ENCODE measurements around the gene DUSP19. TPM values are rescaled to one million over a fixed set of nuclear protein-coding genes. Genes with fewer than 3 reads are reported as not detected.

Gene DUSP19
- total RNA-seq, 1 experiment from 2014 or later = 2.9 TPM

- Histone ChIP-seq H4K20me1 (ENCODE audit: insufficient read depth) (no peaks in the 10 kb centered on the region), H3K27me3 (ENCODE audit: insufficient read depth, low read length) (no peaks in the 10 kb centered on the region), H3K79me2 (ENCODE audit: insufficient read depth, low read length) (peaks cover 41% of the 10 kb centered on the region), H3K9me3 (ENCODE audit: control insufficient read depth in 1 of 2, insufficient read depth in 1 of 2, low read depth in 1 of 2, low read length in 2 of 2) (no peaks in the 10 kb centered on the region), H3K4me2 (ENCODE audit: low read length) (peak overlapping the region; percentile 77), H2AFZ (ENCODE audit: low read depth, low read length, poor library complexity, severe bottlenecking) (peak overlapping the region; percentile 72), H3K36me3 (ENCODE audit: control insufficient read depth in 1 of 2, insufficient read depth in 2 of 2, low read length in 2 of 2) (no peaks in the 10 kb centered on the region; a peak in 1 of 4 replicates), H3K4me3 (replicated peaks in 1 of 2; ENCODE audit: low read depth in 1 of 2, low read length in 2 of 2) (peak overlapping the region; percentile 66 to 76), H3K9ac (ENCODE audit: low read length) (peak overlapping the region; percentile 72), H3K27ac (ENCODE audit: low read depth, low read length) (peak overlapping the region; percentile 96), H3K9me2 (ENCODE audit: insufficient read depth) (no peaks in the 10 kb centered on the region), H3K4me1 (ENCODE audit: control insufficient read depth in 1 of 2, insufficient read depth in 2 of 2, low read length in 2 of 2) (peaks cover 7 to 19% of the 10 kb centered on the region in 2 experiments; a peak in 3 of 4 replicates)
- ChIA-PET RAD21 (ENCODE audit: low non-redundant PET in 1 of 2, low total read pairs in 2 of 2, uncharacterized antibody in 2 of 2, unreplicated experiment in 2 of 2) (no interaction called here), CTCF (no interaction called here), POLR2A (no interaction called here)
- TSS peak; percentile 87 for BruUV-seq (replicated peaks)
- intact Hi-C loops (cut with micrococcal nuclease) = loop anchor here (5.0 kb wide), 1 partner anchor 86 kb away; the partner anchor contains the start of gene NCKAP1
- DNase-seq (ENCODE audit: low read depth, low spot score) (no peak), ATAC-seq (no peak)
- 0 out of 2 replicates have a peak, but pooled peaks have one; percentile 25 for TF ChIP-seq SRF (IDR thresholded peaks at IDR 0.05; ENCODE audit: low read depth)
- TF ChIP-seq ATF3 (IDR thresholded peaks at IDR 0.05) = no peak
Measured at GRCh38 chr2:183123117-183123958, 44.8 kb downstream of the DUSP19 start.

- Histone ChIP-seq H4K20me1 (ENCODE audit: insufficient read depth) (no peaks in the 10 kb centered on the region; the same call in 1 of the 2 replicates), H3K79me2 (ENCODE audit: insufficient read depth, low read length) (peaks cover 47% of the 10 kb centered on the region), H3K9me2 (ENCODE audit: insufficient read depth) (no peaks in the 10 kb centered on the region), H3K27me3 (ENCODE audit: insufficient read depth, low read length) (no peaks in the 10 kb centered on the region), H2AFZ (ENCODE audit: low read depth, low read length, poor library complexity, severe bottlenecking) (peak overlapping the region; percentile 72), H3K9me3 (ENCODE audit: control insufficient read depth in 1 of 2, insufficient read depth in 1 of 2, low read depth in 1 of 2, low read length in 2 of 2) (no peaks in the 10 kb centered on the region), H3K4me1 (ENCODE audit: control insufficient read depth in 1 of 2, insufficient read depth in 2 of 2, low read length in 2 of 2) (peaks cover 7 to 19% of the 10 kb centered on the region in 2 experiments; a peak in 3 of 4 replicates), H3K27ac (ENCODE audit: low read depth, low read length) (peak overlapping the region; percentile 96), H3K4me2 (ENCODE audit: low read length) (peak overlapping the region; percentile 77), H3K4me3 (replicated peaks in 1 of 2; ENCODE audit: low read depth in 1 of 2, low read length in 2 of 2) (peak overlapping the region; percentile 66 to 76), H3K9ac (ENCODE audit: low read length) (peak overlapping the region; percentile 72), H3K36me3 (ENCODE audit: control insufficient read depth in 1 of 2, insufficient read depth in 2 of 2, low read length in 2 of 2) (no peaks in the 10 kb centered on the region; a peak in 1 of 4 replicates)
- intact Hi-C loops (cut with micrococcal nuclease) = loop anchor here (5.0 kb wide), 1 partner anchor 87 kb away; the partner anchor contains the start of gene NCKAP1
- DNase-seq (ENCODE audit: low read depth, low spot score) (no peak), ATAC-seq (no peak)
- CTCF ChIA-PET = no interaction called here
- BruUV-seq (replicated peaks) = no TSS peak
- RAD21 ChIA-PET (ENCODE audit: low non-redundant PET in 1 of 2, low total read pairs in 2 of 2, uncharacterized antibody in 2 of 2, unreplicated experiment in 2 of 2) = interaction anchor here in 1 of 2 experiments (0.6 kb wide), 1 partner anchor 115 kb away, joined by 3 read pairs; no protein-coding TSS in a partner anchor
- TF ChIP-seq JUND (IDR thresholded peaks at IDR 0.05) = no peak
- TF ChIP-seq ATF3 (IDR thresholded peaks at IDR 0.05) = no peak
- no peak for TF ChIP-seq CEBPB (IDR thresholded peaks at IDR 0.05; ENCODE audit: low read depth)
- TF ChIP-seq RAD21 (IDR thresholded peaks at IDR 0.05; ENCODE audit: low read depth) = no peak
- no peak for TF ChIP-seq SIN3A (IDR thresholded peaks at IDR 0.05; ENCODE audit: low read depth)
- POLR2A ChIA-PET = no interaction called here
Measured at GRCh38 chr2:183123959-183124221, 45.3 kb downstream of the DUSP19 start.

Measured in HCT116 (cell line).